Memory B cell (primary cell): ENCODE results near the gene OR51I1.

Experiments
- ATAC-seq: fragments of 150-1000 bp; cut with Tn5 transposase; 2 replicates; pipeline ENCODE4 v1.10.0; 2021; ENCODE audit warnings: low read depth, mild to moderate bottlenecking, moderate library complexity
- DNase-seq, 2 donors: peaks; one replicate each; pipeline ENCODE4 v3.0.0; 2022; ENCODE audit warnings: low spot score in 2 of 2
- H3K27ac Mint-ChIP-seq: one replicate; pipeline ENCODE4 v1.8.0; 2022; ENCODE audit warnings: mild to moderate bottlenecking, moderate library complexity, mixed read lengths
- H3K27me3 Mint-ChIP-seq: one replicate; pipeline ENCODE4 v1.8.0; 2022; ENCODE audit warnings: mixed read lengths
- H3K36me3 Mint-ChIP-seq: one replicate; pipeline ENCODE4 v1.8.0; 2022; ENCODE audit warnings: mild to moderate bottlenecking, mixed read lengths
- H3K4me1 Mint-ChIP-seq: one replicate; pipeline ENCODE4 v1.8.0; 2022; ENCODE audit warnings: mixed read lengths
- H3K4me3 Mint-ChIP-seq: one replicate; pipeline ENCODE4 v1.8.0; 2022; ENCODE audit warnings: mild to moderate bottlenecking, moderate library complexity, mixed read lengths
- H3K9me3 Mint-ChIP-seq: one replicate; pipeline ENCODE4 v1.8.0; 2022; ENCODE audit warnings: mixed read lengths

OR51I1 gene

DNA sequence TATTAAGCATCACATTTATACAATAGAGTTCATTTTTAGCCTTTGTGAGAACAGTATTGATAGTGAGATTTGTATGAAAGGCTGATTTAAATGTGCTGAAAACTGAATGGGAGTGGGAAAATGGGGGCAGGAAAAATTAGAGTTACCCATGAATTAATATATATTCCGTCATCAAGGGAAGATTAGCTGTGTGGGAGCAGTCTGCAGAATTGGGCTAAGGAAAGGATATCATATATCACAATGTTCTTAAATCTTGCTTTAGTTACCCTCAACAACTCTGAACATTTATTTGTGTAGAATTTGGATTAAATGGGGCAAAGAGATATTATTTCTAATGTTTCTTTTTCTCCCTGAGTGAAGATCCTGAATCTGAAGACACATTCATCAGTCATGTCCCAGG lies 19.5 kb downstream of the OR51I1 start, which contains the start of gene OR51Q1:
Gene OR51Q1 (plus strand): TSS at position 301 of the 400 bp plus-strand sequence. CDS start 90 bp downstream, at position 391.
- no peak within 1 kb of the TSS for H3K27ac Mint-ChIP-seq
- H3K4me1 Mint-ChIP-seq, result no peaks in the 10 kb centered on the region
- H3K36me3 Mint-ChIP-seq, result peaks cover 2% of the 10 kb centered on the region
- no peak within 1 kb of the TSS for H3K4me3 Mint-ChIP-seq
- H3K27me3 Mint-ChIP-seq, result peaks cover 8% of the 10 kb centered on the region
- ATAC-seq, result no peak
- H3K9me3 Mint-ChIP-seq, result no peaks in the 10 kb centered on the region
- DNase-seq, result no peak

DNA sequence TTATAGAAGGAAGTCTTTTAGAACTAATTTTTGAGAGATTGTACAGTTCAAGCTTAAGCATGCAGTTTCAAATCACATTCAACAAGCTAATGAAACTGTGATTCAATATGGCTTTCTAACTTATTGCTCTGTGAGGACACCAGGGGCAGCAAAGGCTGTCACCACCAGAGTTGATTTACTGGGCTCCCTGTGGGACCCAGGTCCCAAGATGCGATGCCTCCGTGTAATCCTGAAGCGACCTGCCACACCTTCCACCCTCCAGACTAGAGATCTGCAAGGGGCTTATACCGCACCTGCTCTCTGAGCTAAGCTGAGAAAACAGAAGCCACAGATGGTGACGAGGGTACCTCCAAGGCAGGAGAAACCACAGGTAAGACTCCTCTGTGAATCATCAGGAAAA lies 20.3 kb downstream of the OR51I1 start:
- no peak for ATAC-seq
- Mint-ChIP-seq H3K27ac (no peak overlapping the region), H3K36me3 (peaks cover 2% of the 10 kb centered on the region), H3K4me1 (no peaks in the 10 kb centered on the region), H3K9me3 (no peaks in the 10 kb centered on the region), H3K27me3 (peaks cover 8% of the 10 kb centered on the region), H3K4me3 (no peak overlapping the region)
- no peak for DNase-seq

DNA sequence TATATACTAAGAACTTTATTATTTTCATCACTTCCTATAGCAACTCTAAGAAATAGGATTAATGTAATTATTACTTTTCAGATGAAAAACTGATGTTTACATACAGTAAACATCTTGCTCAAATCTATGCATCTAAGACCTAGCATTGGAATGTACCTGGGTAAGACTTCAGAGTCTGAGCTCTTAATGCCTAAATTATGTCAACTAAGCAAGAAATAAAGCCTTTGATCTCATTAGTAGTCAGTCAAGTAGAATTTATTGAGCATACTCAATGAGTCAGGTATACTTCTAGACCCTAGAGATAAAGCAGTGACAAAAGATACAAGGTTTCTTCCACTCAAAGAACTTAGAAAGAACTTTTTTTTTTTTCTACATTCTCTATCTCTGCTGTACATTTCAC lies 36.1 kb downstream of the OR51I1 start:
- H3K4me3 Mint-ChIP-seq, result no peak overlapping the region
- peaks cover 15% of the 10 kb centered on the region for H3K27me3 Mint-ChIP-seq

DNA sequence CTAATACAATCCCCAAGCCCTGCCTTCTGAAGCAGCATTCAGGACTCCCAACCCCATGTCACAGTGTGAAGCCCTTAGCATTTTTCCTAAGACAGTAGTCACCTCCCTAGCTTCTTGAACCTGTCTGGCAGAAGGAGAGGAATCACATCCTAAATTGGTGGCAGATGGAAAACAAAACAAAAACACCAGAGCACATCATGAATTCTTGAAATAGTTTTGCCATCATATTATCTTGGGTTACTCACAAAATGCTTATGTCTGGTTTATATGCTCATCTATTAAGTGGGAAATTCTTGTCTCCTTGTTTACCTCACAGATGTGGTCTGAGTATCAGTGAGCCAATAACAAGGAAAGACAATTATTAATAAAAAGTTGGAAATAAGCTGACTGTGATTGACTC lies 42.4 kb downstream of the OR51I1 start:
- no peak for ATAC-seq
- no peak overlapping the region for H3K4me3 Mint-ChIP-seq
- H3K36me3 Mint-ChIP-seq, result no peaks in the 10 kb centered on the region
- DNase-seq, result no peak
- H3K27me3 Mint-ChIP-seq, result peaks cover 4% of the 10 kb centered on the region
- H3K9me3 Mint-ChIP-seq, result peaks cover 2% of the 10 kb centered on the region
- H3K4me1 Mint-ChIP-seq, result no peaks in the 10 kb centered on the region
- no peak overlapping the region for H3K27ac Mint-ChIP-seq

More for the DNA sequence above, 36.1 kb downstream of the OR51I1 start:
- H3K4me1 Mint-ChIP-seq, result no peaks in the 10 kb centered on the region
- H3K9me3 Mint-ChIP-seq, result peaks cover 2% of the 10 kb centered on the region
- no peak overlapping the region for H3K27ac Mint-ChIP-seq
- DNase-seq, result no peak
- ATAC-seq, result no peak
- no peaks in the 10 kb centered on the region for H3K36me3 Mint-ChIP-seq

DNA sequence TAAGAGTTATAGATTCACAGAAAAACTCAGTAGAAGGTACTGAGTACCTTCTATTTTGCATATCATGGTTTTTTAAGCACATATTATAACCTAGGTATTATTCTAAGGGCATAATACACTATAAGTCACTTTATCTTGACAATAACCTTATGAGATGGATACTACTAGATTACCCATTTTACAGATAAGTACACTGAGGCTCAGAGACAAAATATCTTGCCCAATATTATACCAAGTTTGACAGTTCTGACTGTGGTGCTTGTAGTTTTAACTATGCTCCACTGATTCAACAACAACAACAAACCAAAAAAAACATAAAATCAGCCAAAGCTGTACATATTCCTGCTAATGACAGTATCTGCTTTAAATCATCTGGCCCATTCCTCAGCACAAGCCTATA lies 47.2 kb downstream of the OR51I1 start:
- no peak overlapping the region for H3K4me3 Mint-ChIP-seq
- no peak overlapping the region for H3K27ac Mint-ChIP-seq
- no peak for ATAC-seq

More for the DNA sequence above, 47.2 kb downstream of the OR51I1 start:
- Mint-ChIP-seq H3K36me3 (no peaks in the 10 kb centered on the region), H3K4me1 (no peaks in the 10 kb centered on the region), H3K27me3 (peaks cover 2% of the 10 kb centered on the region), H3K9me3 (no peaks in the 10 kb centered on the region)
- no peak for DNase-seq
